Measurements from ENCODE around the gene PPP1R12A.

- TF ChIP-seq CTCF (IDR thresholded peaks at IDR 0.05) = no peak
- no peak for TF ChIP-seq POLR2A (IDR thresholded peaks at IDR 0.05)
Observed at GRCh38 chr12:79939728-79940310, 4.9 kb upstream of the PPP1R12A start.

Measured in prostate gland (tissue), 2 donors.